Measurements from ENCODE around the gene TCEAL7. TPM values are rescaled to one million over a fixed set of nuclear protein-coding genes. Genes with fewer than 3 reads are reported as not detected.

The TCEAL7 gene
- polyA plus RNA-seq, 1 donor (not counting 4 experiments of a cell fraction or from before 2014, with no cell fraction given), result 0.25 TPM

DNA sequence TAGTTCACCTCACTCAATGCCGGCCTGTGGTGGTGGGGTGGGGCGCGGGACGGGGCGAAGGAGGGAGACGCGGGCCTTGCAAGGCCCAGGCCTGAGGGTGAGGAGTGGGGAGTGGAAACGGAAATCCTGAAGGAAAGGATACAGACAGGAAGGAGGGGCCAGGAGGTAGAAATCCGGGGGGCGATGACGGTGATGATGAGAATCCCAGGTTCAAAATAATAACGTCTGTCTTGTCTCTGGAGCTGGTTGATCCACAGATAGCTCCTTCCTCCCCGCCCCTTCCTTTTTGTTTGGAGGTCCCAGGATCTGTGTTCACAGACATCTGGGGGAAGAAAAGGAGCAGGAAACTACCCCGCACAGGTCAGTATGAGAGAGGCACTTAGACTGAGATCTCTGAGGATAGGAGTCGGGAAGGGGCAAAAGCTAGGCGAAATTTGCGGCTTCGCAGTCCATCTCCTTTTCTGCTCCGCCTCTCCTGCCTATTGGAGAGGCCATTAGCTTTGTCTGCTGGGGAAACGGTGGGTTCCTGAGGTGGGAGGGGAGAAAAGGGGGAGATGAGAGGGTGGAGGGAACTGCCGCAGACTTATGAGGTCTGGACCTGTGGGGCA lies 746 bp downstream of the TCEAL7 start:
- H3K9ac ChIP-seq (ENCODE audit: control insufficient read depth, extremely low read depth, insufficient read depth, low read length), result no peak overlapping the region
- FAIRE-seq, result no peak
- peaks cover 5% of the 10 kb centered on the region for H3K4me1 ChIP-seq (ENCODE audit: control insufficient read depth, extremely low read depth, insufficient read depth, low read length)
- DNase-seq (ENCODE audit: low read depth, low spot score), result no peak
- peak overlapping the region; percentile 54 for H3K4me2 ChIP-seq (ENCODE audit: control insufficient read depth, extremely low read depth, insufficient read depth, low read depth, low read length)
- no peaks in the 10 kb centered on the region for H3K79me2 ChIP-seq (ENCODE audit: control insufficient read depth, insufficient read depth, low read length)
- H4K20me1 ChIP-seq (ENCODE audit: control insufficient read depth, extremely low read depth, insufficient read depth, low read length), result no peaks in the 10 kb centered on the region
- peaks cover 7% of the 10 kb centered on the region for H3K27me3 ChIP-seq (ENCODE audit: control insufficient read depth, extremely low read depth, insufficient read depth, low read length)
- H3K36me3 ChIP-seq (ENCODE audit: control insufficient read depth in 2 of 2, extremely low read depth in 1 of 2, insufficient read depth in 2 of 2, low read length in 2 of 2), result no peaks in the 10 kb centered on the region
- no peaks in the 10 kb centered on the region for H3K9me1 ChIP-seq (ENCODE audit: control insufficient read depth, extremely low read depth, insufficient read depth, low read length)
- H2AFZ ChIP-seq (ENCODE audit: control insufficient read depth, low read length), result peak overlapping the region; percentile 80
- TF ChIP-seq, protein P1, sequence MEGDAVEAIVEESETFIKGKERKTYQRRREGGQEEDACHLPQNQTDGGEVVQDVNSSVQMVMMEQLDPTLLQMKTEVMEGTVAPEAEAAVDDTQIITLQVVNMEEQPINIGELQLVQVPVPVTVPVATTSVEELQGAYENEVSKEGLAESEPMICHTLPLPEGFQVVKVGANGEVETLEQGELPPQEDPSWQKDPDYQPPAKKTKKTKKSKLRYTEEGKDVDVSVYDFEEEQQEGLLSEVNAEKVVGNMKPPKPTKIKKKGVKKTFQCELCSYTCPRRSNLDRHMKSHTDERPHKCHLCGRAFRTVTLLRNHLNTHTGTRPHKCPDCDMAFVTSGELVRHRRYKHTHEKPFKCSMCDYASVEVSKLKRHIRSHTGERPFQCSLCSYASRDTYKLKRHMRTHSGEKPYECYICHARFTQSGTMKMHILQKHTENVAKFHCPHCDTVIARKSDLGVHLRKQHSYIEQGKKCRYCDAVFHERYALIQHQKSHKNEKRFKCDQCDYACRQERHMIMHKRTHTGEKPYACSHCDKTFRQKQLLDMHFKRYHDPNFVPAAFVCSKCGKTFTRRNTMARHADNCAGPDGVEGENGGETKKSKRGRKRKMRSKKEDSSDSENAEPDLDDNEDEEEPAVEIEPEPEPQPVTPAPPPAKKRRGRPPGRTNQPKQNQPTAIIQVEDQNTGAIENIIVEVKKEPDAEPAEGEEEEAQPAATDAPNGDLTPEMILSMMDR (optimal IDR thresholded peaks at IDR 0.05 in 1 of 3, IDR thresholded peaks at IDR 0.05 in 1 of 3, conservative IDR thresholded peaks at IDR 0.05 in 1 of 3; ENCODE audit: extremely low read depth in 1 of 3, insufficient read depth in 2 of 3, low read length in 3 of 3), result no peak
- no peak for TF ChIP-seq EZH2 (IDR thresholded peaks at IDR 0.05; ENCODE audit: low read length)
- dilution Hi-C loops (cut with MboI; ENCODE audit: extremely low pct_ligation_motif_present, low sequenced_read_pairs), result no loop called here
- H3K4me3 ChIP-seq (ENCODE audit: control insufficient read depth in 2 of 3, extremely low read depth in 1 of 3, insufficient read depth in 2 of 3, low read depth in 1 of 3, low read length in 3 of 3), result peak overlapping the region in 2 of 3 experiments; percentile 29 to 34
- no peak overlapping the region for H3K27ac ChIP-seq (ENCODE audit: control insufficient read depth, insufficient read depth, low read length)
- H3K9me3 ChIP-seq (ENCODE audit: control insufficient read depth, low read depth, low read length), result no peaks in the 10 kb centered on the region

DNA sequence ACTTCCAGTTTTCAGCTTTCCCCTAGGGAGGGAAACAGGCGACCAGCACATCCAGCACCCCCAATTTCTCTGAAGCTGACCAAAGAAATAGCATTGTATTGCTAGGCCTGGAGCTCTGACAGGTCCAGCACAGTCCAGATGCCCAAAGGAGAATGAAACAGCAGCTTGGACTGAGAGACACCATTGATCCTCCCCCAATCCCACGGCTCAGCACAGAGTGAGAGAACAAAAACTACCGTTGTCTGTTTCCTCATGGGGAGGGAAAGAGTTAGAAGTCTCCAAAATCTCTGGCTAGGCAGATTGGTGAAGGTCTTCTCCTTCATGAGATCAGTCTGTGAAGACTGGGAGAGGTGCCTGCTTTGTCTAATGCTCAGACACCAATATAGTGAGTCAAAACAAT lies 8.6 kb downstream of the TCEAL7 start:
- no peak overlapping the region for H3K4me2 ChIP-seq (ENCODE audit: control insufficient read depth, extremely low read depth, insufficient read depth, low read depth, low read length)
- no peaks in the 10 kb centered on the region for H3K9me1 ChIP-seq (ENCODE audit: control insufficient read depth, extremely low read depth, insufficient read depth, low read length)
- DNase-seq (ENCODE audit: low read depth, low spot score) (no peak), FAIRE-seq (no peak)
- no peak overlapping the region for H3K9ac ChIP-seq (ENCODE audit: control insufficient read depth, extremely low read depth, insufficient read depth, low read length)
- no peaks in the 10 kb centered on the region for H3K79me2 ChIP-seq (ENCODE audit: control insufficient read depth, insufficient read depth, low read length)
- TF ChIP-seq, protein P1 (optimal IDR thresholded peaks at IDR 0.05 in 1 of 3, IDR thresholded peaks at IDR 0.05 in 1 of 3, conservative IDR thresholded peaks at IDR 0.05 in 1 of 3; ENCODE audit: extremely low read depth in 1 of 3, insufficient read depth in 2 of 3, low read length in 3 of 3), result no peak
- TF ChIP-seq EZH2 (IDR thresholded peaks at IDR 0.05; ENCODE audit: low read length), result no peak
- no peaks in the 10 kb centered on the region for H3K9me3 ChIP-seq (ENCODE audit: control insufficient read depth, low read depth, low read length)
- H3K27ac ChIP-seq (ENCODE audit: control insufficient read depth, insufficient read depth, low read length), result no peak overlapping the region
- no peak overlapping the region for H2AFZ ChIP-seq (ENCODE audit: control insufficient read depth, low read length)
- H4K20me1 ChIP-seq (ENCODE audit: control insufficient read depth, extremely low read depth, insufficient read depth, low read length), result no peaks in the 10 kb centered on the region
- no peak overlapping the region for H3K4me3 ChIP-seq (ENCODE audit: control insufficient read depth in 2 of 3, extremely low read depth in 1 of 3, insufficient read depth in 2 of 3, low read depth in 1 of 3, low read length in 3 of 3)
- no peaks in the 10 kb centered on the region for H3K27me3 ChIP-seq (ENCODE audit: control insufficient read depth, extremely low read depth, insufficient read depth, low read length)
- no peaks in the 10 kb centered on the region for H3K4me1 ChIP-seq (ENCODE audit: control insufficient read depth, extremely low read depth, insufficient read depth, low read length)
- dilution Hi-C loops (cut with MboI; ENCODE audit: extremely low pct_ligation_motif_present, low sequenced_read_pairs), result no loop called here
- H3K36me3 ChIP-seq (ENCODE audit: control insufficient read depth in 2 of 2, extremely low read depth in 1 of 2, insufficient read depth in 2 of 2, low read length in 2 of 2), result no peaks in the 10 kb centered on the region

Measured in keratinocyte (primary cell).